ENCODE results near the gene TNFRSF1A.
A peak's percentile ranks its signal among the peaks of the same experiment; 100 is the strongest.

TNFRSF1A gene

DNA sequence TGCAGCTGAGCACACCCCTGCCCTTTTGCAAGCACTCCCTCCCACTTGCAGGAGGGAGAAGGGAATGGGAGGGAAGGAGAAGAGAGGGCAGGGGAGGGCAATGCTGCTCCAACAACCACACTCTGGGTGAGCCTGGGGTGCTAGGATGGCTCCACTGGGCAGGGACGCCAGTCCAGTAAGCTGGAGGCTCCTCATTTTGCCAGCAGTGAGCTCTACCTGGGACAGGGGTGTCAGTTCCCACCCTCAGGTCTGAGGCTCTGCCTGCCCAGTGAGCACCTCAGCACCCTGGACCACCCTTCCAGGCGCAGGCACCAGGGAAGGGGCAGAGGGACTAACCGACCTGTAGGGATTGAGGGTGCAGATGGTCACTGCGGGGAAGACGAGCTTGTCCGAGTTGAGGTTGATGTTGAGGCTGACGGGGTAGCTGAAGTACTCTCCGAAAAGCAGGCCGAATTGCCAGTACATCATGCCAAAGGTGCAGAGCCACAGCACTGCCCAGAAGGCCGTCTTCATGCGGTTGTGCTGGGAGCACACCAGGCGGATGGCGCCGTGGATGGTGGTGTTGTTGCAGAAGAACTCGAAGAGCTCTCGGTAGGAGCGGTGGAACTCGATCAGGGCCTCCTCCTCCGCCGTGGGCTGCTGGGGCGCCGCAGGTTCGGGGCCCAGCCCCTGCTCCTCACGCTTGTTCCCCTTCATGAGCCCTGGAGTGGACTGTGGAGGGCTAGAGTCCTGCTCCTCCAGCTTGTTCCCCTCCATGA, 32.3 kb upstream of the TNFRSF1A start:
- DNase-seq, result no peak

DNA sequence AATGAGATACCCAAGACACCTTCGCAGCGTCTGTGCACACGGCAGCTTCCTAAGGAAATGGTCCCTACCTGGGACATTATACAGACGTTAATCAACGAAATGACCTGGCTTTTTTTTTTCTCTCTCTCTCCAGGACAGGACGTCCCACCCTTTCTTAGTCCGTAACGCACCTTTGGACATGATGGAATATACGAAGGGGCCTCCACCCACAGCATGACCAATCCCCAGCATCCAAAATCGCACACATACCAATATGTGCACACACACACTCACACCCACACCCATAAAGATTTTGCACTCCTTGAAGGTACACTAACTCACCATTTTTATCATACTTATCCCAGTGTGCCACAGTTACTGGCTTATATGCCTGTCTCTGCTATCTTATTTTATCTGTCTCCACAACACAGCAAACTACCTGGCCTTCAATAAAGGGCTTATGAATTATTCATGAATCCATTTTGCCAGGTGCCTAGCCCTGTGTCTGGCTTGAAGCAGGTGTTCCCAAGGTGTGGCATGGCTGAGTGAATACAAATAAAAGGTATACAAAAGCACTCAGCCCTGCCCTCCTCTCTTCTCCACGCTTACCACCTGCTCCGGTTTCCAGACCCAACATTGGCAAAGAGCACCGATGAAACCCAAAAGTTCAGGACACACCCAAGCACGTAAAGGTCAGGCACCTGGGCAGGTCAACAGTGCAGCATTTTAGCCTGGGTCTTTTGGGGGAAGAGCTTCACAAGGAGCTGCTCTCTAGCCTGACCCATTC, 31.3 kb upstream of the TNFRSF1A start:
- no peak for DNase-seq

DNA sequence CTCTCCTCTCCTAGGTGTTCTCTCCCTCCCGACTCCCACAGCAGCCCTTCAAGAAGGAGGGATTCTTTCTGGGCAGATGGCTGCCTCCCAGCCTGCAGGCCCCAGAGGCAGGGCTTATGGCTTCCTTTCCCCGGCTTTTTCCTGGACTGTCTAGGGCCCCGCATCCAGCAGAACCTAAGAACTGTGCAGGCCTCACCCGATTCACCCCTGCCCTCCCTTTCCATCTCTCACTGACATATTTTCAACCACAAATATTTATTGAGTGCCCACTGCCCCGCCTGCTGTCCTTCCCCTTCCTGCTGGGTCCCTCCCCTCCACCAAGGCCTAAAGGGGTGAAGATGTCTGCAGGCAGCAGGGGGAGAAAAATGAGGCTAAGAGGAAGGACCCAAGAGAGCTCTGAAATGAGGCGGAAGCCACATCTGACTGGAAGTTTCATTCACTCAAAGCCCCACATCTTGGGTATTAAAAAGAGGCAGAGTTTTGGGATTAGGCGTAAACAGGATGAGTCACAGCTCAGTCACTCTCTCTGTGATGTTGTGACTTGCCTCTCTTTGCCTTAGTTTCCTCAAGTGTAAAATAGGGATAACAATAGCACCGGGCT, 30.6 kb upstream of the TNFRSF1A start:
- no peak for DNase-seq

DNA sequence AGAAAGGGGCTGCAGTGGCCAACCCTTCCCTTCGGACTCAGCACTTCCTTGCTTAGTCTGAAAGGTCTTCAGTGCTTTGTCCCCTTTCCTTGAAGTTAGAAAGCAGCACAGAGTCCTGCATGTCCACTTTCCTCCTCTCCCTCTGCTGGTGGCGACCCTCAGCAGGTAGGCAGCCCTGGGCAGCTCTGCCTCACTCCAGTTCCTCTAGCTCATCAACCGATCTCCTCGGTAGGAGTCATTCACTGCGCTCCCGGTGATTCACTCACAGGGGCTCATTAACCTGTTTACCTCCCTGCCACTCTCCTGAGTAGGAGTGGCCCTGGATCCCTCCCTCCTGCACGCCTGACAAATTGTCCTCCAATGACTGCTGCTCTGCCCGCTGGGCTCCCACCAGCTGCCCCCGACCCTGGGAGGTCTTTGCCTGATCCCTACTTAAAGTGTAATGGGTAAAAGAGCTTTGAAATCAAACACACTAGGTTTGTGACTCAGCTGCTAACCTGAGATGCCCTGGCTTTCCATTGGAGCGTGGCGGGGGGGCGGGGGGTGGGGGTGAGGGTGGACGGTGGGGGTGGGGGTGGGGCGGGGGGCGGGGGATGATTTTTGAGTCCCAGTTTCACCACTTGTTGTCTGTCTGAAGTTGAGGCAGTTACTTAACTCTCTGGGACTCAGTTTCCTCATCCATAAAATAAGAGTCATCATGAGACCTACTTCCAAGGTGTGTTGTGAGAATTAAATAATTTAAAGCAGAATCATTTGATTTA, 29.3 kb upstream of the TNFRSF1A start:
- DNase-seq, result no peak

GRCh38 chr12:6370576-6370935, 28.7 kb upstream of the TNFRSF1A start:
- DNase-seq, result no peak

DNA sequence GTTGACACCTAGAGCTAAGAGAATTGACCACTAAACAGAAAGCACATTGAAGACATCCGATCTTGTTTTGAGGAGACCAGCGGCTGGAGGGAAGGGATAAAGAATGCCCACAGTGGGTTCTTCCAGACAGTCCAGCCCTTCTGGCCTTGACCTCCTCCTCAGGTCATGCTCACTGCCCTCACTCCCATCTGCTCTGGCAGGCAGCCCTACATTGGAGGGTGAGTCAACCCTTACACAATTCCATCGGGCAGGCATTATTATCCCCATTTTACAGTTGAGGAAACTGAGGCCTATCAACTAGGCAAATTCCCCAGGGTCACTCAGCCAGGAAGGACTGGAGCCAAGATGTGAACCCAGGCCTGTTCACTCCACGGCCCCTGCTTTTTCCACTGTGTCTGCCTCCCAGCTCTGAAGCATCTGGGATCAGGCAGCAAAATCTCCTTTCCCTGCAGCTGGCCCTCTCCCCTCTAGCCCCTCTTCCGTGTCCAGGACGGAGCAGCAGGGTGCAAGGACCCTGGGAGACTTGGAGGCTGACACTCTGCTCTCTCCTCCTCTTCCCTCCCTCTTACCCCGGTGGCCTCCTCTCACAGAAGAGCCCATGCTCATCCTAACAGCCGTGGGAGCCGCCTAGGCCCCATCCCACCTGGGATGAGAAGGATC, 28.2 kb upstream of the TNFRSF1A start:
- no peak for DNase-seq

- no peak for DNase-seq
Observed at GRCh38 chr12:6368906-6369525, 27.1 kb upstream of the TNFRSF1A start.

DNA sequence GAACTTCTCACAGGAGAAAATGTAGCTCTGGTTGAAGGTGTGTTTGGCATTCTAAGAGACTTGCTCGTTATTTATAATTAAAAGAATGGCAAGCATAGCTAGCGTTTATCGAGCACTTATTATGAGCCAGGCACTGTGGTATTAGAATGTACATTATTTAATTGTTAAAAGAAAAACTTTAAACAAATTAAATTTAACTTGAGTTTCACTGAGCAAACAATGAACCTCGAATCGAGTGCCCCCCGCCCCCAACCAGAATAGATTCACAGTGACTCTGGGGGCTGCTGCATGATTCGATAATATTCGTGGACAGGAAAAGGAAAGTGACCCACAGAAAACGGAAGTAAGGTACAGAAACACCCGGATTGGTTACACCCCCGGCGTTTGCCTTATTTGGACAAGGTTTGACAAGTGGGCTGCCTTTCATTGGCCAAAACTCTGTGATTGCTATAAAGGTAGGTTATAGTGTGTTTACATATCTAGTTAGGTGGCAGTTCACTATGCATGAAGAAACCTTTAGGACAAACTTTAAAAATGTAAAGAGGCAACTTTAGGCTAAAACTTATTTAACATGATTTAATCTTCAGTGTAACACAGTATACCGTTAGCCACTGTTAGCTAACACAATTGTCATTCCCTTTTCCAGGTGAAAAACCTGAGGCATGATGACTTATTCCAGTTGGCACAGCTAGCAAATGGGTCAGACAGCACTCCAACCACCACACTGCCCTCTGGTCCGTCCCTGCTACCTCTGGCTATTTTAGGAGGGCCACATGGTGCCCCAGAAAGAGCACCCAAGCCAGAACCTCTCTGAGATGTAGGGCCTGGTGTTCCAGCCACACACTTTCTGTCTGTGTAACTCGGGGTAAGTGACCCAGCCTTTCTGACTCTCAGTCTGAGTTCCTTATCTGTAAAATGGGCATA, 26.4 kb upstream of the TNFRSF1A start:
- DNase-seq, result no peak

DNA sequence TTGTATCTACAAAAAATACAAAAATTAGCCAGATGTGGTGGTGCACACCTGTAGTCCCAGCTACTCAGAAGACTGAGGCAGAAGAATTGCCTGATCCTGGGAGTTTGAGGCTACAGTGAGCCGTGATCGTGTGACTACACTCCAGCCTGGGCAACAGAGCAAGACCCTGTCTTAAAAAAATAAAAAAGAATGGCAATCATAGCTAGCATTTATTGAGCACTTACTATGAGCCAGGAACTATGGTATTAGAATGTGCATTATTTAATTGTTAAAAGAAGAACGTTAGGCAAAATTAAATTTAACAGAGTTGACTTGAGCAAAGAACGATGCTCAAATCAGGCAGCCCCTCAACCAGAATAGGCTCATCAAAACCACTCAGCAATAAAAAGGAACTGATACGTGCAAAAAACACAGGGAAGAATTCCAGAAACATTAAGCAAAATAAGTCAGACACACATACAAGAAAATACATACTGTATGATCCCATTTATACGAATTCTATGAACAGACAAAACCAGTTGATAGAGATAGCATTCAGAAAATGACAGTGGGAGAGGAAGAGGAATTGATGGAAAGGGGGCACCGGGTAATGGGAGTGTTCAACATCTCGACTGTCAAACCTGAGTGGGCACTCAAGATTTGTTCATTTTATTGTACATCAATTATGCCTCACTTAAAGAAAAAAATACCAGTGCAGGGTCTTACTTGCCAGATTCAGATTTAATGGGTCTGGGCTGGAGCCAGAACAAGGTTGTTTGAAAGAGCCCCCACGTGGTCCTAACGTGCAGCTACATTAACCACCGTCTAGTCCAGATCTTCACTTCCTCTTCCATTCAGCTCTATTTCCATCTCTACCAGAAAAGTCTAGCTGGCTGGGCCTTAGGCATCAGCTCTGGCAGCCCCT, 25.4 kb upstream of the TNFRSF1A start:
- no peak for DNase-seq

DNA sequence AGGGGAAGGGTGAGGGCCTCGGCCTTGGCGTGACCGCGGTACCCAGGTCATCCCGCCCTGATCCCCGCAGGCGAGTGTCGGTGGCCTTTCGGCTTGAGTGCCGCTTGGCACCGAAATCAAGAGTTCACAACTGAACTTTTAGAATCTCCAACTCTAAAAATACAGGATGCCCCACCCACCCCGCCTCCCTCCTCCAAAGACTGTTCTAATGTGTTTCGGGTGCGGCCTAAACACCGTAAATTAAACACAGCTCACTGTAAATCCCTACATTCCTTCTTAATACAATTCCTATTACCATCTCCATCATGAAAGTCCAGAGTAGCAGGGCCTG, 22.1 kb upstream of the TNFRSF1A start:
- no peak for DNase-seq

DNA sequence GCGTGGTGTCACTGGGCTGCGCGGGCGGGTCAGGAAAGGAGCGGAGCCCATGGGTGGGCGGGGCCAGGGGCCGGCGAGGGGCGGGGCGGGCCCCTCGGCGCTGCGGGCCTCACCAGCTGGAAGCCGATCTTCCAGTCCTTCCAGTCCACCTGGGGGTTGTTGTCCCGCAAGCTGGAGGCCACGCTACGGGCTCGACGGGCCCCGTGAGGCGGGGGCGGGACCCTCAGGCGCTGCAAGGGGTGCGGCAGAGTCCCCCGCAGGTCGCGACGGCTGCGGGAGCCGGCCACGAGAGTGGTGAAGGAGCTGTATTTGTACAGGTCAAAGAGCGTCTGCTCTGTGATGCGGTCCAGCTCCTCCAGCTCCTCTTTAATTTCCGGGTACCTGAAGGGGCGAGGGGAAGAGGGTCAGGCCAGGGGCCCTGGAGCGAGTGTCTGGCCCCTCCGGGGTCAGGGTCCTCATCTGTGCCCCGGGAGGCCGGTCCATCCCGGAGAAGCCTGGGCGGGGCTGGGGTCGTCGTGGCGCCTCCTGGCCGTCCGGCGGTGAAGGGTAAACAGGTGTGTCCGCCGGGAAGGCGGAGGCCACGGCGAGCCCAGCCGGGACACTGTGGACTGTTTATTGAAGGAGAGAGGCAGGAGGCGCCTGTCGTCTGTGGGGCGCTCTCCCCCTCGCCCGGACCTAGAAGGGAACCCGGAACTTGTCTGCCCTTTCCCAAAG, 21.6 kb upstream of the TNFRSF1A start:
- DNase-seq, result peak; percentile 49

GRCh38 chr12:6363010-6363329, 21.1 kb upstream of the TNFRSF1A start:
- DNase-seq, result no peak

DNA sequence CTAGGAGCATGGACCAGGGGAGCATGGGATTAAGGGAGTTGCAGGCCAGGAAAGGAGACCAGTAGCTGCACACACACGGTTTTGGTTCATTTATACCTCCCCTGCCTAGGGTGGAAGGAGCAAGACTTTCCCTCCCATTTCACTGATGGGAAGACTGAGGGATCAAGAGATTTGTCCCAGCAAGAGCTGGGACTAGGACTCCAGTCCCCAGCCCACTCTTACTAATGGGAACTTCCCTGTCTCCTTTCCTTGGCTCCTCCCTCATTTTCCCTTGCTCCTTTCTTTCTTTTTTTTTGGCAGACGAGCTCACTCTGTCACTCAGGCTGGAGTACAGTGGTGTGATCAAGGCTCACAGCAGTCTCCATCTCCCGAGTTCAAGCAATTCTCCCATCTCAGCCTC, 20.5 kb upstream of the TNFRSF1A start:
- DNase-seq, result no peak

DNA sequence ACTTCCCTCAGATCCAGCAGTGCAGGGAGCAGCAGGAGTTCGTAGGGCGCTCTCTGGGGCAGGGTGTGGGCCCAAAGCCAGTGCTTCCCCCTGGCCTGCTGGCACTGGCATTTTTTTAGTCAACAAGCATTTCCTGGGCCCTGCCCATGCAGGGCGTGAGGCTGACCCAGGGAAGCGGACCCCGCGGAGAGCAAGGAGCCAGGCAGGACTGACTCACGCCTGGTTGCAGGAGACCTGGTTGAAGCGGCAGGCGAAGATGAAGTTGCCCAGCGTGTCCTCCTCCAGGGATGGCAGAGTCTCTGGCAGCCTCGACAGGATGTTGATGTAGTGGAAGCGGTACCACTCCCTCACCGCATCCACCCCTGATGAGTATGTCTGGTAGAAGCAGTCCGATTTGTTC, 20.0 kb upstream of the TNFRSF1A start:
- DNase-seq, result no peak

GRCh38 chr12:6360578-6361490, 19.0 kb upstream of the TNFRSF1A start:
- DNase-seq, result no peak

GRCh38 chr12:6360080-6360571, 18.2 kb upstream of the TNFRSF1A start:
- no peak for DNase-seq

DNA sequence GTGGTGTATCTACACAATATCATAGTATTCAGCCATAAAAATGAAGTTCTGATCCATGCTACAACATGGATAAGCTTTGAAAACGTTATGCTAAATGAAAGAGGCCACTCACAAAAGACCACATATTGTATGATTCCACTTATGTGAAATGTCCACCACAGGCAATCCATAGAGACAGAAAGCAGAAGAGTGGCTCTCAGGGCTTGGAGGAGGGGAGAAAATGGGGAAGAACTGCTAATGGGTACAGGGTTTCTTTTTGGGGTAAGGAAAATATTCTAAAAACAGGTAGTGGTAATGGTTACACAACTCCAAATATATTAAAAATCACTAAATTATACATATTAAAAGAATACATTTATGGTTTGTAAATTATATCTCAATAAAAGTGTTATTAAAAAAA, 17.0 kb upstream of the TNFRSF1A start:
- no peak for DNase-seq

- DNase-seq, result no peak
Observed at GRCh38 chr12:6356374-6356820, 14.5 kb upstream of the TNFRSF1A start.

All from activated CD4-positive, alpha-beta T cell treated with anti-CD3 and anti-CD28 coated beads for 1 hour (primary cell).